HPDE6-E6E7 (cell line): ENCODE results near the gene HMOX2.

Source experiments
- DNase-seq: peaks from one replicate; pipeline ENCODE4 v3.0.0; 2011; ENCODE audit warnings: missing footprints; ENCODE audit errors: extremely low spot score

Gene HMOX2

GRCh38 chr16:4525069-4525468, 48.9 kb downstream of the HMOX2 start:
- no peak for DNase-seq

GRCh38 chr16:4525634-4526277, 49.6 kb downstream of the HMOX2 start:
- no peak for DNase-seq

- DNase-seq = peak; percentile 37
Measured at GRCh38 chr16:4529085-4530060, 53.2 kb downstream of the HMOX2 start.

- DNase-seq = no peak
Measured at GRCh38 chr16:4531811-4532210, 55.6 kb downstream of the HMOX2 start.

GRCh38 chr16:4532238-4532637, 56.0 kb downstream of the HMOX2 start:
- DNase-seq = no peak

- no peak for DNase-seq
Measured at GRCh38 chr16:4533490-4533889, 57.3 kb downstream of the HMOX2 start.

GRCh38 chr16:4534151-4534790, 58.1 kb downstream of the HMOX2 start:
- DNase-seq = no peak

GRCh38 chr16:4535627-4536108, 59.5 kb downstream of the HMOX2 start:
- DNase-seq = no peak

GRCh38 chr16:4536391-4537106, 60.4 kb downstream of the HMOX2 start:
- no peak for DNase-seq

GRCh38 chr16:4537376-4538343, 61.5 kb downstream of the HMOX2 start:
- DNase-seq = peak; percentile 26

- peak; percentile 91 for DNase-seq
Measured at GRCh38 chr16:4538350-4539235, 62.4 kb downstream of the HMOX2 start, which contains the start of gene CDIP1. CDIP1 (minus strand) TSS chr16:4538773; CDS start chr16:4514130, 24,643 bp downstream.

GRCh38 chr16:4539716-4540284, 63.6 kb downstream of the HMOX2 start:
- no peak for DNase-seq

- no peak for DNase-seq
Measured at GRCh38 chr16:4544473-4544872, 68.3 kb downstream of the HMOX2 start.

GRCh38 chr16:4548124-4548523, 71.9 kb downstream of the HMOX2 start:
- DNase-seq = no peak

- no peak for DNase-seq
Measured at GRCh38 chr16:4550591-4550990, 74.4 kb downstream of the HMOX2 start.

- DNase-seq = no peak
Measured at GRCh38 chr16:4552541-4552940, 76.3 kb downstream of the HMOX2 start.

- no peak for DNase-seq
Measured at GRCh38 chr16:4556112-4556511, 79.9 kb downstream of the HMOX2 start, which contains the start of gene C16orf96. C16orf96 (plus strand) TSS chr16:4556340; CDS start chr16:4556490, 150 bp downstream.

GRCh38 chr16:4556580-4556979, 80.4 kb downstream of the HMOX2 start:
- no peak for DNase-seq

- no peak for DNase-seq
Measured at GRCh38 chr16:4557973-4558372, 81.8 kb downstream of the HMOX2 start.
